Adipose tissue (tissue), 3 donors: ENCODE measurements around the gene ARHGAP5. TPM values are rescaled to one million over a fixed set of nuclear protein-coding genes. Genes with fewer than 3 reads are reported as not detected.

ENCODE experiments used
- H3K27ac ChIP-seq: one replicate; pipeline ENCODE4 v1.5.1; 2013; ENCODE audit warnings: low read depth, low read length
- whole genome bisulfite sequencing, 3 donors: extraction: QIAGEN DNeasy Blood & Tissue Kit; methylation state at CpG; one replicate each; pipeline ENCODE4 v1.1.7; 2013; 5-methylcytosine and 5-hydroxymethylcytosine counted together
- polyA plus RNA-seq, 3 donors: library from polyadenylated mRNA; stranded (reverse); fragments of 200-250 nt; gene quantifications; one replicate each; pipeline ENCODE4 v1.2.3, GENCODE V29; 2013
- donor health status: healthy with polysubstance abuse.
- donor health status: Bipolar disorder and iron deficiency.
- donor health status: healthy.

The ARHGAP5 gene
- 10 to 100 TPM in 2 of 3 donors, 1 to 10 TPM in 1; 7.4 to 18.8 (median 11.0) TPM for polyA plus RNA-seq

GRCh38 chr14:32077081-32078022, at the start of gene ARHGAP5:
ARHGAP5 (plus strand) TSS chr14:32077304; CDS start chr14:32090670, 13,366 bp downstream.
- peak within 1 kb of the TSS; percentile 33 for H3K27ac ChIP-seq
- WGBS, 3 donors = 0 to 1% (median 1%) methylated on average over 78 to 96 of the region's 98 CpGs

GRCh38 chr14:32028599-32028998, 48.5 kb upstream of the ARHGAP5 start:
- no peak overlapping the region for H3K27ac ChIP-seq
- 40 to 69% (median 61%) methylated on average over 2 of the region's 2 CpGs for WGBS, 3 donors

- 81 to 95% (median 91%) methylated on average over 2 of the region's 2 CpGs for WGBS, 3 donors
- H3K27ac ChIP-seq = no peak overlapping the region
Measured at GRCh38 chr14:32033543-32033942, 43.6 kb upstream of the ARHGAP5 start.

- 14 to 33% (median 17%) methylated on average over 1 of the region's 1 CpG for WGBS, 3 donors
- H3K27ac ChIP-seq = no peak overlapping the region
Measured at GRCh38 chr14:32038876-32039275, 38.2 kb upstream of the ARHGAP5 start.

GRCh38 chr14:32039401-32040030, 37.6 kb upstream of the ARHGAP5 start:
- 73 to 83% (median 80%) methylated on average over 7 of the region's 7 CpGs for WGBS, 3 donors
- H3K27ac ChIP-seq = no peak overlapping the region

GRCh38 chr14:32043624-32044023, 33.5 kb upstream of the ARHGAP5 start:
- 38 to 55% (median 51%) methylated on average over 4 of the region's 4 CpGs for WGBS, 3 donors
- no peak overlapping the region for H3K27ac ChIP-seq

GRCh38 chr14:32044454-32044853, 32.6 kb upstream of the ARHGAP5 start:
- WGBS, 3 donors = 25 to 65% (median 62%) methylated on average over 4 of the region's 4 CpGs
- no peak overlapping the region for H3K27ac ChIP-seq

GRCh38 chr14:32047791-32048190, 29.3 kb upstream of the ARHGAP5 start:
- 69 to 80% (median 71%) methylated on average over 2 of the region's 2 CpGs for WGBS, 3 donors
- H3K27ac ChIP-seq = no peak overlapping the region

- WGBS, 3 donors = 50 to 85% (median 50%) methylated on average over 4 of the region's 4 CpGs
Measured at GRCh38 chr14:32049361-32050088, 27.6 kb upstream of the ARHGAP5 start.

GRCh38 chr14:32050878-32051277, 26.2 kb upstream of the ARHGAP5 start:
- no peak overlapping the region for H3K27ac ChIP-seq

More at GRCh38 chr14:32049361-32050088, 27.6 kb upstream of the ARHGAP5 start:
- no peak overlapping the region for H3K27ac ChIP-seq

- H3K27ac ChIP-seq = no peak overlapping the region
- 86 to 94% (median 92%) methylated on average over 5 of the region's 5 CpGs for WGBS, 3 donors
Measured at GRCh38 chr14:32054536-32054935, 22.6 kb upstream of the ARHGAP5 start.

- no peak overlapping the region for H3K27ac ChIP-seq
- 48 to 71% (median 48%) methylated on average over 2 of the region's 2 CpGs for WGBS, 3 donors
Measured at GRCh38 chr14:32055175-32055574, 21.9 kb upstream of the ARHGAP5 start.

- H3K27ac ChIP-seq = no peak overlapping the region
- 60 to 71% (median 68%) methylated on average over 2 of the region's 2 CpGs for WGBS, 3 donors
Measured at GRCh38 chr14:32059702-32060101, 17.4 kb upstream of the ARHGAP5 start.

GRCh38 chr14:32064931-32065330, 12.2 kb upstream of the ARHGAP5 start:
- H3K27ac ChIP-seq = no peak overlapping the region
- 89 to 93% (median 90%) methylated on average over 4 of the region's 4 CpGs for WGBS, 3 donors

GRCh38 chr14:32068708-32069107, 8.4 kb upstream of the ARHGAP5 start:
- no peak overlapping the region for H3K27ac ChIP-seq
- WGBS, 3 donors = 82 to 86% (median 85%) methylated on average over 2 of the region's 2 CpGs

GRCh38 chr14:32070282-32070681, 6.8 kb upstream of the ARHGAP5 start:
- H3K27ac ChIP-seq = no peak overlapping the region
- WGBS, 3 donors = 82 to 96% (median 91%) methylated on average over 3 of the region's 3 CpGs

- WGBS, 3 donors = 88 to 95% (median 88%) methylated on average over 1 of the region's 1 CpG
- no peak overlapping the region for H3K27ac ChIP-seq
Measured at GRCh38 chr14:32072676-32073075, 4.4 kb upstream of the ARHGAP5 start.

GRCh38 chr14:32073537-32074189, 3.4 kb upstream of the ARHGAP5 start:
- H3K27ac ChIP-seq = no peak overlapping the region
- 77 to 94% (median 92%) methylated on average over 6 of the region's 6 CpGs for WGBS, 3 donors
